ENCODE measurements around the gene RNMT. TPM values are rescaled to one million over a fixed set of nuclear protein-coding genes. Genes with fewer than 3 reads are reported as not detected.
A peak's percentile ranks its signal among the peaks of the same experiment; 100 is the strongest.

RNMT gene
- total and polyA plus RNA-seq, 2 experiments from 2014 or later, result 40.7 to 188 TPM

- no peaks in the 10 kb centered on the region for H3K9me2 ChIP-seq (ENCODE audit: insufficient read depth)
- no peaks in the 10 kb centered on the region; the same call in 1 of the 2 replicates for H3K4me1 ChIP-seq (ENCODE audit: insufficient read depth)
- Mint-ChIP-seq H3K4me3 (peak overlapping the region; percentile 71), H3K27ac (no peak overlapping the region), H3K36me3 (ENCODE audit: low read depth) (no peaks in the 10 kb centered on the region), H3K4me1 (peaks cover 30% of the 10 kb centered on the region), H3K27me3 (ENCODE audit: insufficient read depth, low read depth, poor library complexity) (peaks cover 25% of the 10 kb centered on the region), H3K9me3 (peaks cover 6% of the 10 kb centered on the region; the same call in 1 of the 3 replicates)
- no peaks in the 10 kb centered on the region for H4K20me1 ChIP-seq (replicated peaks; ENCODE audit: insufficient read depth)
- H3F3A ChIP-seq (replicated peaks; ENCODE audit: low read depth), result no peaks in the 10 kb centered on the region
- H3K79me2 ChIP-seq (replicated peaks; ENCODE audit: insufficient read depth), result no peaks in the 10 kb centered on the region
- peak overlapping the region; percentile 71 for H3K4me2 ChIP-seq
- DNase-seq (ENCODE audit: low spot score), result no peak
- H3K27ac ChIP-seq (ENCODE audit: low read depth), result no peak overlapping the region
- peak overlapping the region; percentile 63 for H3K4me3 ChIP-seq
- peak overlapping the region; percentile 94; the same call in 1 of the 2 replicates for H2AFZ ChIP-seq
- no peaks in the 10 kb centered on the region for H3K36me3 ChIP-seq (ENCODE audit: insufficient read depth)
- ATAC-seq, result peak; percentile 53
- no peak for TF ChIP-seq CREB1 (CRISPR knock-in tag; IDR thresholded peaks at IDR 0.05; ENCODE audit: low read depth)
- peaks cover 17% of the 10 kb centered on the region for H3K27me3 ChIP-seq (ENCODE audit: insufficient read depth)
Observed at GRCh38 chr18:13801260-13801601, 74.8 kb downstream of the RNMT start.

GRCh38 chr18:13804305-13804704, 77.8 kb downstream of the RNMT start:
- Histone ChIP-seq H3K4me1 (ENCODE audit: insufficient read depth) (peaks cover 18% of the 10 kb centered on the region), H3K36me3 (ENCODE audit: insufficient read depth) (no peaks in the 10 kb centered on the region), H3F3A (replicated peaks; ENCODE audit: low read depth) (peaks cover 8% of the 10 kb centered on the region), H3K4me3 (no peak overlapping the region), H2AFZ (peak overlapping the region; percentile 32; the same call in 1 of the 2 replicates), H3K27ac (ENCODE audit: low read depth) (no peak overlapping the region), H3K79me2 (replicated peaks; ENCODE audit: insufficient read depth) (no peaks in the 10 kb centered on the region), H3K4me2 (no peak overlapping the region), H3K9me2 (ENCODE audit: insufficient read depth) (peaks cover 7% of the 10 kb centered on the region; the same call in 1 of the 2 replicates), H3K27me3 (ENCODE audit: insufficient read depth) (peaks cover 17% of the 10 kb centered on the region), H4K20me1 (replicated peaks; ENCODE audit: insufficient read depth) (no peaks in the 10 kb centered on the region)
- Mint-ChIP-seq H3K9me3 (peaks cover 6% of the 10 kb centered on the region; the same call in 1 of the 3 replicates), H3K4me3 (no peak overlapping the region), H3K36me3 (ENCODE audit: low read depth) (no peaks in the 10 kb centered on the region), H3K27me3 (ENCODE audit: insufficient read depth, low read depth, poor library complexity) (peaks cover 20% of the 10 kb centered on the region), H3K4me1 (peaks cover 38% of the 10 kb centered on the region), H3K27ac (no peak overlapping the region)
- DNase-seq (ENCODE audit: low spot score) (no peak), ATAC-seq (no peak)
- TF ChIP-seq ZNF331 (CRISPR knock-in tag; IDR thresholded peaks at IDR 0.05; ENCODE audit: low read depth) (no peak), POLR2AphosphoS5 (IDR thresholded peaks at IDR 0.05; ENCODE audit: low read depth) (no peak), CTCF (conservative IDR thresholded peaks at IDR 0.05; ENCODE audit: low read depth in 2 of 2) (no peak), REST (IDR thresholded peaks at IDR 0.05; ENCODE audit: unreplicated experiment) (no peak), JUNB (IDR thresholded peaks at IDR 0.05; ENCODE audit: unreplicated experiment) (no peak), STAT1 (IDR thresholded peaks at IDR 0.05; ENCODE audit: unreplicated experiment) (no peak), CREB1 (CRISPR knock-in tag; IDR thresholded peaks at IDR 0.05; ENCODE audit: low read depth) (no peak), EZH2 (IDR thresholded peaks at IDR 0.05; ENCODE audit: low read depth, unreplicated experiment) (no peak), ZNF462 (CRISPR knock-in tag; IDR thresholded peaks at IDR 0.05) (no peak), EZH2phosphoT487 (IDR thresholded peaks at IDR 0.05; ENCODE audit: unreplicated experiment) (no peak)
